ENCODE data around the gene MAST2.

- TF ChIP-seq CTCF (IDR thresholded peaks at IDR 0.05) (no peak), POLR2A (IDR thresholded peaks at IDR 0.05) (no peak)
These were observed 150.8 kb downstream of the MAST2 start for GRCh38 chr1:45953934-45954847.

Data from lower leg skin (tissue), 3 donors.